Tibial artery (tissue), 4 donors: ENCODE measurements around the gene UNC13B.

Experiments used
- DNase-seq, 2 donors: peaks; one replicate each; pipeline ENCODE4 v3.0.0-alpha.2; 2019
- H3K27ac ChIP-seq, 2 donors: fragments of 200-600 bp; sonication (generic) in 1 of 2; 1 replicate in 1 of 2; 2 replicates in 1 of 2; pipeline ENCODE4 v1.5.1; 2018 to 2019; ENCODE audit warnings: mild to moderate bottlenecking in 1 of 2
- H3K27me3 ChIP-seq, 2 donors: fragments of 200-600 bp; sonication (generic) in 1 of 2; one replicate each; pipeline versions ENCODE4 v1.5.1 to v1.6.0; 2016 to 2019
- H3K36me3 ChIP-seq, 3 donors: fragments of 200-600 bp; sonication (generic) in 2 of 3; one replicate each; pipeline ENCODE4 v1.5.1; 2016 to 2019; ENCODE audit warnings: mild to moderate bottlenecking in 2 of 3
- H3K4me1 ChIP-seq, 4 donors: fragments of 200-600 bp; sonication (generic) in 2 of 4; 1 replicate in 3 of 4; 2 replicates in 1 of 4; pipeline ENCODE4 v1.5.1; 2016 to 2019
- H3K4me3 ChIP-seq, 2 donors: fragments of 200-600 bp; sonication (generic) in 1 of 2; 1 replicate in 1 of 2; 2 replicates in 1 of 2; pipeline ENCODE4 v1.5.1; 2018 to 2019; ENCODE audit warnings: mild to moderate bottlenecking in 2 of 2
- H3K9me3 ChIP-seq, 3 donors: fragments of 200-600 bp; sonication (generic) in 1 of 3; one replicate each; pipeline ENCODE4 v1.5.1; 2016 to 2019
- intact Hi-C: fragments of 100-400 bp; cut with DNase I; formaldehyde crosslinking; loops from one replicate; pipeline ENCODE4 v1.15.0; 2023; ENCODE audit warnings: low total_unique reads
- TF ChIP-seq, protein P1 (sequence below), 2 experiments: fragments of 200-600 bp in 1 of 2; fragments of 450-650 bp in 1 of 2; IDR thresholded peaks; one replicate each; pipeline ENCODE4 v1.5.1; 2017 to 2019; ENCODE audit warnings: antibody characterized with exemption in 2 of 2, mild to moderate bottlenecking in 1 of 2, moderate library complexity in 1 of 2

The UNC13B gene

DNA sequence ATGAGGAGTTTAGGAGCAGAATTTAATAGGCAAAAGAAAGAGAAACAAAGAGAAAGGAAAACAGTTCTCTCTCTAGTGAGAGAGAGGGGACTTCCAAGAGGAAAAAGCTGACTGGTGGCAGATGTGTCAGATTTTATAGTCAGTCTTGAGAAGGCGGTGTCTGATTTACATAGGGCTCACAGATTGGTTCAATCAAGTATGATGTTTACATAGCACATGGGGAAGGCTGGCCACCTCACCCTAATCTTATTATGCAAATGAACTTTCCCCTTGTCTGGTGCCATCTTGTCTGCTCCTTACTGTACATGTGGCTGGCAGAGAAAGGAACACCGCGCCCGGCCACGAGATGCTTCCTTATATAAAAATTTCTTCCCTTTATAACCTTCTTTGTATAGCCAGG is 24.7 kb downstream of the UNC13B start:
- Histone ChIP-seq H3K9me3 (no peaks in the 10 kb centered on the region), H3K4me1 (no peaks in the 10 kb centered on the region), H3K36me3 (no peaks in the 10 kb centered on the region), H3K4me3 (no peak overlapping the region), H3K27ac (no peak overlapping the region), H3K27me3 (no peaks in the 10 kb centered on the region)
- TF ChIP-seq, protein P1, sequence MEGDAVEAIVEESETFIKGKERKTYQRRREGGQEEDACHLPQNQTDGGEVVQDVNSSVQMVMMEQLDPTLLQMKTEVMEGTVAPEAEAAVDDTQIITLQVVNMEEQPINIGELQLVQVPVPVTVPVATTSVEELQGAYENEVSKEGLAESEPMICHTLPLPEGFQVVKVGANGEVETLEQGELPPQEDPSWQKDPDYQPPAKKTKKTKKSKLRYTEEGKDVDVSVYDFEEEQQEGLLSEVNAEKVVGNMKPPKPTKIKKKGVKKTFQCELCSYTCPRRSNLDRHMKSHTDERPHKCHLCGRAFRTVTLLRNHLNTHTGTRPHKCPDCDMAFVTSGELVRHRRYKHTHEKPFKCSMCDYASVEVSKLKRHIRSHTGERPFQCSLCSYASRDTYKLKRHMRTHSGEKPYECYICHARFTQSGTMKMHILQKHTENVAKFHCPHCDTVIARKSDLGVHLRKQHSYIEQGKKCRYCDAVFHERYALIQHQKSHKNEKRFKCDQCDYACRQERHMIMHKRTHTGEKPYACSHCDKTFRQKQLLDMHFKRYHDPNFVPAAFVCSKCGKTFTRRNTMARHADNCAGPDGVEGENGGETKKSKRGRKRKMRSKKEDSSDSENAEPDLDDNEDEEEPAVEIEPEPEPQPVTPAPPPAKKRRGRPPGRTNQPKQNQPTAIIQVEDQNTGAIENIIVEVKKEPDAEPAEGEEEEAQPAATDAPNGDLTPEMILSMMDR (IDR thresholded peaks at IDR 0.05) = no peak
- intact Hi-C loops = no loop called here
- no peak for DNase-seq

DNA sequence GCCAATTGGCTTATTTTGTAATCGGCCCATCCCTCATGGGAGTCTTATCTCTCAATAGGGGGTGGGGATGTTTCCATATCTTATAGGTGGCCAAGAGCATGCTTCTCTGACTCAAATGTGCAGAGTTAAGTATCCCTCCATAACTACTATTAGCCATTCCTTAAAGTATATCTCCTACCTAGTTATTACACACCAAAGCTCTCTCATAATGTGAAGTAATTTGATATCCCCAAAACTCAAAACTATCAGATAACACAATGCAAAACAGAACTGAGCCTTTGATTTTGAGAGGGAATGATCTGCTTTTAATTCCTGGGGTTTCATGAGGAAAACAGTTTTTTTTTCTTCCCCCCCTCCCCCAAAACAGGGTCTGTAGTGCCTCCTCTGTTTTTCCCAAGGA is 28.4 kb downstream of the UNC13B start:
- no peaks in the 10 kb centered on the region for H3K4me1 ChIP-seq
- no peak for DNase-seq
- H3K27ac ChIP-seq = no peak overlapping the region
- TF ChIP-seq, protein P1 (IDR thresholded peaks at IDR 0.05) = no peak
- no peaks in the 10 kb centered on the region for H3K36me3 ChIP-seq
- no peaks in the 10 kb centered on the region for H3K27me3 ChIP-seq
- intact Hi-C loops = no loop called here
- no peak overlapping the region for H3K4me3 ChIP-seq
- peaks cover 0 to 14% (median 9%) of the 10 kb centered on the region in 3 donors for H3K9me3 ChIP-seq

DNA sequence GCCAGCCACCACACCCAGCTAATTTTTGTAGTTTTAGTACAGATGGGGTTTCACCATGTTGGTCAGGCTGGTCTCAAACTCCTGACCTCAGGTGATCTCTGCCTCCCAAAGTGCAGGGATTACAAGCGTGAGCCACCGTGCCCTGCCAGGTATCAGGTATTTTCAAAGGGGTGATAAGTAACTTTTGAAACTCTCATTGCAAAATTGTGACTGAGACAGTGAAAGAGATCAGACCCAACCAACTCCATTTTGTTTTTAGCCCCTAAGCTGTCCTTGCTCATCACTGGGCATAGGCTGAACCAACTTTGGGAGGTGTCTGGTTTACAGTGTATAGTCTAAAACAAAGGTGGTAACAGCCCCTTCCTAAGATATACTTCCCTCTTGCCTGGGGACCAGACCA is 29.3 kb downstream of the UNC13B start:
- no peaks in the 10 kb centered on the region for H3K4me1 ChIP-seq
- TF ChIP-seq, protein P1 (IDR thresholded peaks at IDR 0.05) = no peak
- intact Hi-C loops = no loop called here

DNA sequence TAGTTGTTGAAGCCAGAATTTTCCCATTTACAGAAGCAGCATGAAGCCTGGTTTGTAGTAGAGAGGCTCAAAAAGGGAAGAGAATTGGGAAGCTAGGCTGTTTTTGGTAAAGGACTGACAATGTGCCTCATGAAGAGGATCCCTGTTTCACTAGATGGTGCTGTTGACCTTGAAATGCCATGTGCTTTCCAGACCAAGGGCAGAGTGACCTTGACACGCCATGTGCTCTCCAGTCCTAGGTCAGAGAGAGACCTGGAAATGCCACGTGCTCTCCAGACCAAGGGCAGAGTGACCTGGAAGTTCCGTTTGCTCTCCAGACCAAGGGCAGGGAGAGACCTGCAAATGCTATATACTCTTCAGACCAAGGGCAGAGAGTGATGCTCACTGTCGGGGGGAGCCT is 32.0 kb downstream of the UNC13B start:
- Histone ChIP-seq H3K4me1 (no peaks in the 10 kb centered on the region), H3K27me3 (no peaks in the 10 kb centered on the region), H3K36me3 (no peaks in the 10 kb centered on the region), H3K9me3 (peaks cover 0 to 14% (median 9%) of the 10 kb centered on the region in 3 donors), H3K4me3 (no peak overlapping the region), H3K27ac (no peak overlapping the region)
- intact Hi-C loops = no loop called here
- TF ChIP-seq, protein P1 (IDR thresholded peaks at IDR 0.05) = no peak
- no peak for DNase-seq

More for the DNA sequence above, 29.3 kb downstream of the UNC13B start:
- H3K27me3 ChIP-seq = no peaks in the 10 kb centered on the region
- H3K27ac ChIP-seq = no peak overlapping the region
- H3K4me3 ChIP-seq = no peak overlapping the region
- DNase-seq = no peak
- H3K9me3 ChIP-seq = peaks cover 0 to 14% (median 9%) of the 10 kb centered on the region in 3 donors
- no peaks in the 10 kb centered on the region for H3K36me3 ChIP-seq

DNA sequence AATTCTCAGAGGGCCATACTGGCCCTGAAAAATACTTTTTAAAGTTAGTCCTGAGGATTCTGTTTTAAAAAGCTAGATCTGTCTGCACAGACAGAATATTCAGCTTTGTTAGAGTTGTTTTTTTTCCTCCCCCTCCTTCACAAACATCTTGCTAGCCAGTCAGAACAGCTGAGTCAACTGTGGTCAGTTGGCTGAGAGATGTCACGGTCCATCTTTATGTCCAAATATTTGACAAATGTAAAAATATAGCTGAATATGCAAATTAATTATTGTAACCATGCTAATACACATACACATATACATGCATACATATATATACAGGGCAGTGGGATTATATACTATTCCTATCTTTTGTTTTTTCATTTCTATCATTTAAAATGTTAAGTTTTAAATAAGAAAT is 33.9 kb downstream of the UNC13B start:
- DNase-seq = no peak
- no peaks in the 10 kb centered on the region for H3K36me3 ChIP-seq
- intact Hi-C loops = no loop called here
- TF ChIP-seq, protein P1 (IDR thresholded peaks at IDR 0.05) = no peak
- no peak overlapping the region for H3K4me3 ChIP-seq
- no peak overlapping the region for H3K27ac ChIP-seq
- peaks cover 0 to 14% (median 14%) of the 10 kb centered on the region in 3 donors for H3K9me3 ChIP-seq
- no peaks in the 10 kb centered on the region for H3K4me1 ChIP-seq
- H3K27me3 ChIP-seq = no peaks in the 10 kb centered on the region

DNA sequence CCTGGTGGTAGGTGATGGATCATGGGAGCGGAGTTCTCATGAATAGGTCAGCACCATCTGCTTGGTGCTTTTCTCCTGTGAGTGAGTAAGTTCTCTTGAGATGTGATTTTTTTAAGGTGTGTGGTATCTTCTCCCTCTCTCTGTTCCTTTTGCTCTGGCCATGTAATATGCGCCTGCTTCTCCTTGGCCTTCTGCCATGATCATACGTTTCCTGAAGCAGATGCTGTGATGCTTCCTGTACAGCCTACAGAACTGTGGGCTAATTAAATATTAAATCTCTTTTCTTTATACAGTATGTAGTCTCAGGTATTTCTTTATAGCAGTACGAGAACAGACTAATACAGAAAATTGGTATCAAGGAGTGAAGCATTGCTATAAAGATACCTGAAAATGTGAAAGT is 36.4 kb downstream of the UNC13B start:
- Histone ChIP-seq H3K4me3 (no peak overlapping the region), H3K9me3 (peaks cover 0 to 12% (median under 1%) of the 10 kb centered on the region in 3 donors), H3K27me3 (no peaks in the 10 kb centered on the region), H3K27ac (no peak overlapping the region), H3K4me1 (no peaks in the 10 kb centered on the region), H3K36me3 (no peaks in the 10 kb centered on the region)
- TF ChIP-seq, protein P1 (IDR thresholded peaks at IDR 0.05) = no peak
- no peak for DNase-seq
- intact Hi-C loops = no loop called here
